SK-N-SH (cell line): ENCODE data around the gene ATAD3B. TPM values are rescaled to one million over a fixed set of nuclear protein-coding genes. Genes with fewer than 3 reads are reported as not detected.

ENCODE experiments used
- CTCF ChIA-PET: fragments of 300-600, 350-600 bp; formaldehyde crosslinking; extraction: SDS; loops from one replicate; lab custom pipeline; 2021; lab: Yijun Ruan, JAX
- POLR2A ChIA-PET: fragments of 350-600 bp; sonication (Branson Sonifier 250); formaldehyde crosslinking; extraction: SDS; loops from one replicate; lab custom pipeline; 2020; ENCODE audit warnings: antibody characterized with exemption, inconsistent platforms; lab: Yijun Ruan, JAX
- DNase-seq: peaks from one replicate; pipeline ENCODE4 v3.0.0; 2012
- H2AFZ ChIP-seq: fragments of 200-600 bp; sonication (generic); 2 replicates; pipeline ENCODE4 v1.8.1; 2016; ENCODE audit warnings: antibody characterized with exemption, mild to moderate bottlenecking, low read depth
- H3F3A ChIP-seq: fragments of 200-600 bp; sonication (generic); replicated peaks from 2 replicates; pipeline ENCODE3; 2016; ENCODE audit warnings: antibody characterized with exemption, mild to moderate bottlenecking; ENCODE audit not compliant: insufficient read depth
- H3K27ac ChIP-seq, 2 experiments: fragments of 200-500 bp in 1 of 2; fragments of 200-600 bp in 1 of 2; sonication (Bioruptor generic) in 1 of 2; sonication (generic), shearing (Covaris generic) in 1 of 2; 2 replicates each; pipeline versions ENCODE4 v1.5.1 to v1.6.1; 2014 to 2016; ENCODE audit warnings: low read depth in 2 of 2, inconsistent platforms in 1 of 2, low read length in 1 of 2, mild to moderate bottlenecking in 1 of 2, mixed read lengths in 1 of 2
- H3K27me3 ChIP-seq: fragments of 200-600 bp; sonication (generic), shearing (Covaris generic); 2 replicates; pipeline ENCODE4 v1.6.1; 2016; ENCODE audit warnings: mixed run types; ENCODE audit not compliant: insufficient read depth
- H3K36me3 ChIP-seq, 2 experiments: fragments of 200-500 bp in 1 of 2; fragments of 200-600 bp in 1 of 2; sonication (Bioruptor generic) in 1 of 2; sonication (generic) in 1 of 2; replicated peaks in 1 of 2; 2 replicates each; pipeline versions ENCODE3 to v1.5.1; 2014 to 2016; ENCODE audit warnings: low read length in 1 of 2, mild to moderate bottlenecking in 1 of 2; ENCODE audit not compliant: insufficient read depth in 2 of 2, control insufficient read depth in 1 of 2
- H3K4me1 ChIP-seq, 2 experiments: fragments of 200-500 bp in 1 of 2; fragments of 200-600 bp in 1 of 2; sonication (Bioruptor generic) in 1 of 2; sonication (generic), shearing (Covaris generic) in 1 of 2; 2 replicates each; pipeline versions ENCODE4 v1.5.1 to v1.6.1; 2014 to 2016; ENCODE audit warnings: low read depth in 1 of 2, low read length in 1 of 2, mixed run types in 1 of 2; ENCODE audit not compliant: insufficient read depth in 2 of 2, control insufficient read depth in 1 of 2
- H3K4me2 ChIP-seq: fragments of 200-600 bp; sonication (generic), shearing (Covaris generic); 2 replicates; pipeline ENCODE4 v1.6.1; 2017; ENCODE audit warnings: mixed run types
- H3K4me3 ChIP-seq, 2 experiments: fragments of 200-500 bp in 1 of 2; fragments of 200-600 bp in 1 of 2; sonication (Bioruptor generic) in 1 of 2; sonication (generic), shearing (Covaris generic) in 1 of 2; 2 replicates each; pipeline versions ENCODE4 v1.5.1 to v1.8.1; 2014 to 2016; ENCODE audit warnings: low read depth in 2 of 2, inconsistent platforms in 1 of 2, low read length in 1 of 2, mild to moderate bottlenecking in 1 of 2, mixed read lengths in 1 of 2, moderate library complexity in 1 of 2
- H3K79me2 ChIP-seq: fragments of 200-600 bp; sonication (generic); 2 replicates; pipeline ENCODE4 v1.8.1; 2017; ENCODE audit warnings: mild to moderate bottlenecking; ENCODE audit not compliant: insufficient read depth
- H3K9ac ChIP-seq: fragments of 200-600 bp; sonication (generic); 2 replicates; pipeline ENCODE4 v1.6.1; 2017; ENCODE audit warnings: mixed run types
- H3K9me2 ChIP-seq: fragments of 200-600 bp; sonication (generic); 2 replicates; pipeline ENCODE4 v1.6.1; 2017; ENCODE audit warnings: mixed run types
- H3K9me3 ChIP-seq: fragments of 200-600 bp; sonication (generic); 2 replicates; pipeline ENCODE4 v1.6.1; 2017; ENCODE audit warnings: mixed run types, mild to moderate bottlenecking, moderate library complexity
- H4K20me1 ChIP-seq: fragments of 200-600 bp; sonication (generic); 2 replicates; pipeline ENCODE4 v1.6.1; 2017; ENCODE audit warnings: mild to moderate bottlenecking, mixed run types; ENCODE audit not compliant: insufficient read depth
- CHD2 ChIP-seq: fragments of 150-350 bp; IDR thresholded peaks from 2 replicates; pipeline ENCODE4 v1.6.1; 2018; ENCODE audit warnings: low read length; ENCODE audit not compliant: partially characterized antibody
- EZH2phosphoT487 ChIP-seq: fragments of 200-600 bp; sonication (generic); IDR thresholded peaks from 2 replicates; pipeline ENCODE4 v1.6.1; 2017; ENCODE audit warnings: low read depth, mixed run types, mild to moderate bottlenecking, antibody characterized with exemption, moderate library complexity, borderline replicate concordance
- FOSL2 ChIP-seq: IDR thresholded peaks from 2 replicates; pipeline ENCODE4 v1.4.0; 2012; ENCODE audit warnings: low read depth, mild to moderate bottlenecking, moderate library complexity, borderline replicate concordance
- GABPA ChIP-seq: IDR thresholded peaks from 2 replicates; pipeline ENCODE4 v1.4.0; 2012; ENCODE audit warnings: low read depth, mild to moderate bottlenecking
- MAX ChIP-seq: IDR thresholded peaks from 2 replicates; pipeline ENCODE4 v1.4.0; 2012; ENCODE audit warnings: low read depth
- MEF2A ChIP-seq: IDR thresholded peaks from 2 replicates; pipeline ENCODE4 v1.4.0; 2012; ENCODE audit warnings: low read depth, borderline replicate concordance
- MXI1 ChIP-seq: IDR thresholded peaks from 2 replicates; pipeline ENCODE4 v1.6.1; 2012; ENCODE audit warnings: mild to moderate bottlenecking, low read depth, low read length, improper control_type of control experiment
- NFIC ChIP-seq: IDR thresholded peaks from 2 replicates; pipeline ENCODE4 v1.4.0; 2012; ENCODE audit warnings: borderline replicate concordance
- NRF1 ChIP-seq: IDR thresholded peaks from 2 replicates; pipeline ENCODE4 v1.6.1; 2012; ENCODE audit warnings: low read depth, mild to moderate bottlenecking, low read length
- RAD21 ChIP-seq: IDR thresholded peaks from 2 replicates; pipeline ENCODE4 v1.6.1; 2012; ENCODE audit warnings: mild to moderate bottlenecking, low read length
- RCOR1 ChIP-seq: fragments of 150-350 bp; IDR thresholded peaks from 2 replicates; pipeline ENCODE4 v1.6.1; 2017; ENCODE audit warnings: antibody characterized with exemption, low read length
- REST ChIP-seq: IDR thresholded peaks from 2 replicates; pipeline ENCODE4 v1.6.1; 2012; ENCODE audit warnings: mild to moderate bottlenecking, low read depth, low read length, moderate library complexity
- RXRA ChIP-seq: IDR thresholded peaks from 2 replicates; pipeline ENCODE4 v1.4.0; 2012; ENCODE audit warnings: low read depth, mild to moderate bottlenecking, borderline replicate concordance
- SIN3A ChIP-seq: IDR thresholded peaks from 2 replicates; pipeline ENCODE4 v1.6.1; 2012; ENCODE audit warnings: low read depth, mild to moderate bottlenecking, low read length, moderate library complexity, borderline replicate concordance
- YY1 ChIP-seq: IDR thresholded peaks from 2 replicates; pipeline ENCODE4 v1.4.0; 2012; ENCODE audit warnings: low read depth, mild to moderate bottlenecking
- WGBS: methylation state at CpG from one replicate; pipeline ENCODE4 v1.1.6; 2017; ENCODE audit warnings: low lambda C conversion rate; 5-methylcytosine and 5-hydroxymethylcytosine counted together
- polyA plus RNA-seq, 3 experiments: library from polyadenylated mRNA; depleted of rRNA; stranded (reverse); fragments of >200 nt; gene quantifications; 2 replicates each; pipeline ENCODE4 v1.2.3, GENCODE V29; 2012
- TF ChIP-seq, protein P1 (sequence below): IDR thresholded peaks from 2 replicates; pipeline ENCODE4 v1.4.0; 2012; ENCODE audit warnings: low read depth, borderline replicate concordance
- TF ChIP-seq, protein P2 (sequence below): IDR thresholded peaks from 2 replicates; pipeline ENCODE4; 2012
- TF ChIP-seq, protein P3 (sequence below): fragments of 150-350 bp; IDR thresholded peaks from 2 replicates; pipeline ENCODE4 v1.6.1; 2016; ENCODE audit warnings: mild to moderate bottlenecking, low read depth, low read length

Gene ATAD3B
- polyA plus RNA-seq, 1 of the 3 experiments (the other 2 are of a cell fraction): 71.6 TPM

GRCh38 chr1:1489861-1490260 lies 18.3 kb downstream of the ATAD3B start:
- Histone ChIP-seq H3K4me3 (no peak overlapping the region), H3K9me2 (no peaks in the 10 kb centered on the region), H4K20me1 (no peaks in the 10 kb centered on the region), H3K79me2 (no peaks in the 10 kb centered on the region), H3K27me3 (no peaks in the 10 kb centered on the region), H2AFZ (no peak overlapping the region), H3K9ac (no peak overlapping the region), H3F3A (no peaks in the 10 kb centered on the region), H3K27ac (no peak overlapping the region), H3K9me3 (no peaks in the 10 kb centered on the region), H3K4me2 (no peak overlapping the region), H3K36me3 (peaks cover 26 to 31% of the 10 kb centered on the region in 2 experiments), H3K4me1 (no peaks in the 10 kb centered on the region)
- 94% methylated on average over 5 of the region's 19 CpGs for WGBS
- POLR2A ChIA-PET: no interaction called here
- no peak for DNase-seq
- CTCF ChIA-PET: interaction anchor here (2.2 kb wide), 1 partner anchor 16 kb away, joined by 5 read pairs; no protein-coding TSS in a partner anchor
- TF ChIP-seq, protein P1, sequence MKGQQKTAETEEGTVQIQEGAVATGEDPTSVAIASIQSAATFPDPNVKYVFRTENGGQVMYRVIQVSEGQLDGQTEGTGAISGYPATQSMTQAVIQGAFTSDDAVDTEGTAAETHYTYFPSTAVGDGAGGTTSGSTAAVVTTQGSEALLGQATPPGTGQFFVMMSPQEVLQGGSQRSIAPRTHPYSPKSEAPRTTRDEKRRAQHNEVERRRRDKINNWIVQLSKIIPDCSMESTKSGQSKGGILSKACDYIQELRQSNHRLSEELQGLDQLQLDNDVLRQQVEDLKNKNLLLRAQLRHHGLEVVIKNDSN: no peak
- TF ChIP-seq SIN3A (no peak), CHD2 (no peak), MEF2A (no peak), GABPA (no peak), RAD21 (no peak), MXI1 (no peak), NRF1 (no peak), FOSL2 (no peak), RCOR1 (no peak), RXRA (no peak), MAX (no peak), YY1 (no peak), EZH2phosphoT487 (no peak), REST (no peak), NFIC (no peak)
- TF ChIP-seq, protein P2, sequence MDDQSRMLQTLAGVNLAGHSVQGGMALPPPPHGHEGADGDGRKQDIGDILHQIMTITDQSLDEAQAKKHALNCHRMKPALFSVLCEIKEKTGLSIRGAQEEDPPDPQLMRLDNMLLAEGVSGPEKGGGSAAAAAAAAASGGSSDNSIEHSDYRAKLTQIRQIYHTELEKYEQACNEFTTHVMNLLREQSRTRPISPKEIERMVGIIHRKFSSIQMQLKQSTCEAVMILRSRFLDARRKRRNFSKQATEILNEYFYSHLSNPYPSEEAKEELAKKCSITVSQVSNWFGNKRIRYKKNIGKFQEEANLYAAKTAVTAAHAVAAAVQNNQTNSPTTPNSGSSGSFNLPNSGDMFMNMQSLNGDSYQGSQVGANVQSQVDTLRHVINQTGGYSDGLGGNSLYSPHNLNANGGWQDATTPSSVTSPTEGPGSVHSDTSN: no peak
- TF ChIP-seq, protein P3, sequence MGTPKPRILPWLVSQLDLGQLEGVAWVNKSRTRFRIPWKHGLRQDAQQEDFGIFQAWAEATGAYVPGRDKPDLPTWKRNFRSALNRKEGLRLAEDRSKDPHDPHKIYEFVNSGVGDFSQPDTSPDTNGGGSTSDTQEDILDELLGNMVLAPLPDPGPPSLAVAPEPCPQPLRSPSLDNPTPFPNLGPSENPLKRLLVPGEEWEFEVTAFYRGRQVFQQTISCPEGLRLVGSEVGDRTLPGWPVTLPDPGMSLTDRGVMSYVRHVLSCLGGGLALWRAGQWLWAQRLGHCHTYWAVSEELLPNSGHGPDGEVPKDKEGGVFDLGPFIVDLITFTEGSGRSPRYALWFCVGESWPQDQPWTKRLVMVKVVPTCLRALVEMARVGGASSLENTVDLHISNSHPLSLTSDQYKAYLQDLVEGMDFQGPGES: no peak
